CD4-positive, alpha-beta T cell treated with Interleukin-15 for 4 hours (primary cell): ENCODE results near the gene CCNJL.

ENCODE experiments used
- DNase-seq: peaks from one replicate; pipeline ENCODE4 v3.0.0-alpha.2; 2020; ENCODE audit warnings: low spot score

Gene CCNJL

GRCh38 chr5:160221082-160221481 lies 91.3 kb downstream of the CCNJL start:
- DNase-seq: no peak

- DNase-seq: no peak
Measured at GRCh38 chr5:160219356-160219755, 93.0 kb downstream of the CCNJL start.

DNA sequence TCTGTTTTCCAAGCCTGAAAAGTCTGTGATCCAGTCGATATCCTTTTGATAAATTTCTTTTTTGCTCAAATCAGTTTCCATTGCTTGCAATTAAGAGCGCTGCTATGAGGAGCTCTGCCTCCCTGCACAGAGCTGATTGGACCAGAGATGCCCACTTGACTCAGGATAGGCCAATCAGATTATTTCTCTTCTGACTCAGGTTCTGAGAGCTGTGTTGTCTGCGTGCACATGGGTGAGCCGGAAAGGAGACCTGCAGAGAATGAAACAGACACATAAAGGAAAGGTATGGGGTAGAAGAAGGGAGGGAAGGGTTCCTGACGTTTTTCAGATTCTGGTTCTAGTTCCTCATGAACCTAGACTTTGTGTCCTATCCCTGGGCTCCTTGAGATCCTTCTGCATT lies 98.8 kb downstream of the CCNJL start:
- no peak for DNase-seq

DNA sequence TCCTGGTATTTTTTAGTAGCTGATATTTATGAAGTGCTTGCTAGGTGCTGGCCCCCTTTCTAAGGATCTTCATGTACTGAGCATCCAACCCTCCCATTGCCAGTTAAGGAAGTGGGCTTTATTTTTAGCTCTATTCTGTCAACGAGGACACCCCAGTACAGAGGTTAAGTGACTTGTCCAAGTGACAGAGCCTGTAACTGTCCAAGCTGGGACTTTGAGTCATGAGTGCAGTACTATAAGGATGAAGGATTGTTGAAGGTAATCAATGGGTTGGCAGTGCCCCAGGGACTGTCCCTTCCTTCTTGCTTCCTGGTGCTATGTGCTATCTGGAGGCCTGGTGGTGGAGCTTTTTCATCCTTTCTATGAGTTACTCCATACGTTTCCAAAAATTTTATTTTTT lies 101.0 kb downstream of the CCNJL start:
- DNase-seq: no peak

DNA sequence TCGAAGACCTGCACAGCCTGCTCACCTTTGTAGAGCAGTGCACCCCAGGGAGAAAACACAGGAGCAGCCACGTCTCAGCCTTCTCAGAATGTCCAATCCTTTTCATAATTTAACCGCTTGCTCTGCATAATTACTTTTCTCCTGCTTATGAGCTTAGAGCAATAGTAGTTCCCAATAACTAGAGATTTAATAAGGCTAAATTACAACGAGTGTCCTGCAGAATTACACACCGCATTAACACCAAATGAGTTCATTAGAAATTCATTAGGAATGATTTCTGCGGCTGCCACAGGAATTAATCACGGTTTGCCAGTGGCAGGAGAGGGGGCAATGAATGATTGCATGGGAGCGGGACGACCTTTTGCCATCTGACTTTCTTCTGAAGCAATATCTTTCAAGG lies 101.8 kb downstream of the CCNJL start:
- no peak for DNase-seq

- no peak for DNase-seq
Measured at GRCh38 chr5:160209917-160210316, 102.4 kb downstream of the CCNJL start.

- no peak for DNase-seq
Measured at GRCh38 chr5:160207061-160207460, 105.3 kb downstream of the CCNJL start.
